ENCODE results near the gene ZNF445.
A peak's percentile ranks its signal among the peaks of the same experiment; 100 is the strongest.

Gene ZNF445

DNA sequence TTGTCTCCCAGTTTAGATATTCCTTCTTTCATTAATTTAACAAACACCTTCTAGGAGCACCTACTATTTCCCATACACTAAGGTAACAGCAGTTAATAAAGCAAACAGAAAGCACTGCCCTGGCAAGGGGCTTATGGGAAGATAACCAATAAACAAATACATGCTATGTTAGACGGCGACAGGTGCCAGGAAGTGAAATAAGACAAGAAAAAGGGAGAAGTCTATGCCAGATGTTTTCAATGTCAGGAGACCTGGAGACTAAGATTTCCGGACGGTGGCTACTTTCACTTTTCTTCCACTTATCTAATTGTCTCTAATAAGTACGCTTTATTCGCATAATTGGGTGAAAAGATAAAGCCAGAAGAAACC, 32.5 kb upstream of the ZNF445 start:
- Histone ChIP-seq H3K27me3 (ENCODE audit: control insufficient read depth, low read length) (no peaks in the 10 kb centered on the region), H3K9me2 (replicated peaks; ENCODE audit: control insufficient read depth, low read length) (no peaks in the 10 kb centered on the region), H3K9me3 (ENCODE audit: control insufficient read depth, insufficient read depth, low read length) (peaks cover 8% of the 10 kb centered on the region; the same call in 1 of the 2 replicates), H3K4me1 (ENCODE audit: control insufficient read depth, low read length) (peaks cover 23% of the 10 kb centered on the region), H3K36me3 (ENCODE audit: control insufficient read depth, low read length) (peaks cover 19% of the 10 kb centered on the region), H3F3A (ENCODE audit: control insufficient read depth, insufficient read depth) (no peaks in the 10 kb centered on the region), H4K20me1 (ENCODE audit: control insufficient read depth, insufficient read depth, low read depth, low read length) (no peaks in the 10 kb centered on the region), H3K4me2 (ENCODE audit: low read length) (peak overlapping the region; percentile 80), H3K4me3 (ENCODE audit: low read length) (peak overlapping the region; percentile 92), H3K79me2 (ENCODE audit: control insufficient read depth, low read length) (peaks cover 52% of the 10 kb centered on the region), H3K27ac (ENCODE audit: low read depth, low read length) (peak overlapping the region; percentile 33)
- no peak for TF ChIP-seq EZH2phosphoT487 (IDR thresholded peaks at IDR 0.05; ENCODE audit: borderline replicate concordance, low read length)
- TF ChIP-seq, protein P1, sequence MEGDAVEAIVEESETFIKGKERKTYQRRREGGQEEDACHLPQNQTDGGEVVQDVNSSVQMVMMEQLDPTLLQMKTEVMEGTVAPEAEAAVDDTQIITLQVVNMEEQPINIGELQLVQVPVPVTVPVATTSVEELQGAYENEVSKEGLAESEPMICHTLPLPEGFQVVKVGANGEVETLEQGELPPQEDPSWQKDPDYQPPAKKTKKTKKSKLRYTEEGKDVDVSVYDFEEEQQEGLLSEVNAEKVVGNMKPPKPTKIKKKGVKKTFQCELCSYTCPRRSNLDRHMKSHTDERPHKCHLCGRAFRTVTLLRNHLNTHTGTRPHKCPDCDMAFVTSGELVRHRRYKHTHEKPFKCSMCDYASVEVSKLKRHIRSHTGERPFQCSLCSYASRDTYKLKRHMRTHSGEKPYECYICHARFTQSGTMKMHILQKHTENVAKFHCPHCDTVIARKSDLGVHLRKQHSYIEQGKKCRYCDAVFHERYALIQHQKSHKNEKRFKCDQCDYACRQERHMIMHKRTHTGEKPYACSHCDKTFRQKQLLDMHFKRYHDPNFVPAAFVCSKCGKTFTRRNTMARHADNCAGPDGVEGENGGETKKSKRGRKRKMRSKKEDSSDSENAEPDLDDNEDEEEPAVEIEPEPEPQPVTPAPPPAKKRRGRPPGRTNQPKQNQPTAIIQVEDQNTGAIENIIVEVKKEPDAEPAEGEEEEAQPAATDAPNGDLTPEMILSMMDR (IDR thresholded peaks at IDR 0.05; ENCODE audit: low read depth, low read length, poor library complexity, severe bottlenecking), result no peak

GRCh38 chr3:44509393-44509921, 32.0 kb upstream of the ZNF445 start:
- Histone ChIP-seq H3K79me2 (ENCODE audit: control insufficient read depth, low read length) (peaks cover 55% of the 10 kb centered on the region), H3K4me2 (ENCODE audit: low read length) (peak overlapping the region; percentile 80), H3K4me3 (ENCODE audit: low read length) (peak overlapping the region; percentile 92), H3K27me3 (ENCODE audit: control insufficient read depth, low read length) (no peaks in the 10 kb centered on the region), H3K4me1 (ENCODE audit: control insufficient read depth, low read length) (peaks cover 23% of the 10 kb centered on the region), H3K36me3 (ENCODE audit: control insufficient read depth, low read length) (peaks cover 19% of the 10 kb centered on the region), H4K20me1 (ENCODE audit: control insufficient read depth, insufficient read depth, low read depth, low read length) (no peaks in the 10 kb centered on the region), H3K9me3 (ENCODE audit: control insufficient read depth, insufficient read depth, low read length) (peaks cover 8% of the 10 kb centered on the region; the same call in 1 of the 2 replicates), H3F3A (ENCODE audit: control insufficient read depth, insufficient read depth) (no peaks in the 10 kb centered on the region), H3K9me2 (replicated peaks; ENCODE audit: control insufficient read depth, low read length) (no peaks in the 10 kb centered on the region), H3K27ac (ENCODE audit: low read depth, low read length) (no peak overlapping the region)
- TF ChIP-seq, protein P1 (IDR thresholded peaks at IDR 0.05; ENCODE audit: low read depth, low read length, poor library complexity, severe bottlenecking), result no peak
- TF ChIP-seq EZH2phosphoT487 (IDR thresholded peaks at IDR 0.05; ENCODE audit: borderline replicate concordance, low read length), result no peak

DNA sequence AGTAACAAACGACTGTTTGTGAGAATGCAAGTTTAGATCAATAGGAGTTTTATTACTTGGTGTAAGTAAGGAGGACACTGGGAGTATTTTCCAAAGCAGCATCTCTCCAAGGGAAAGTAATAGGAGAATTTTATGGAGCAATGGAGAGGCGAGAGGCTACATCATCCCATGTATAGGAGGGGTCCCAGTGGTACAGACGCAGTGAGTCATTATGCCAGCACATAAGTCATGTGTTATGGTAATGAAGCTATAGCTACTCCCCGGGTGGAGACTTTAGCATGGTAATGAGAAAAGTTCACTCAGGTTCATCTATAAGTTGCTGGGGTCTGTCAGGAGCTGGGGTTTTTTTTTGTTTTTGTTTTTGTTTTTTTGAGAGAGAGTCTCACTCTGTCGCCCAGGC, 29.5 kb upstream of the ZNF445 start:
- Histone ChIP-seq H3K27ac (ENCODE audit: low read depth, low read length) (no peak overlapping the region), H3F3A (ENCODE audit: control insufficient read depth, insufficient read depth) (no peaks in the 10 kb centered on the region), H3K4me2 (ENCODE audit: low read length) (no peak overlapping the region), H3K9me3 (ENCODE audit: control insufficient read depth, insufficient read depth, low read length) (peaks cover 13% of the 10 kb centered on the region; the same call in 1 of the 2 replicates), H3K27me3 (ENCODE audit: control insufficient read depth, low read length) (no peaks in the 10 kb centered on the region), H3K4me1 (ENCODE audit: control insufficient read depth, low read length) (peaks cover 21% of the 10 kb centered on the region), H3K36me3 (ENCODE audit: control insufficient read depth, low read length) (peaks cover 28% of the 10 kb centered on the region), H3K4me3 (ENCODE audit: low read length) (no peak overlapping the region), H3K9me2 (replicated peaks; ENCODE audit: control insufficient read depth, low read length) (no peaks in the 10 kb centered on the region), H3K79me2 (ENCODE audit: control insufficient read depth, low read length) (peaks cover 70% of the 10 kb centered on the region), H4K20me1 (ENCODE audit: control insufficient read depth, insufficient read depth, low read depth, low read length) (no peaks in the 10 kb centered on the region)
- TF ChIP-seq EZH2phosphoT487 (IDR thresholded peaks at IDR 0.05; ENCODE audit: borderline replicate concordance, low read length), result no peak
- TF ChIP-seq, protein P1 (IDR thresholded peaks at IDR 0.05; ENCODE audit: low read depth, low read length, poor library complexity, severe bottlenecking), result no peak

All from DOHH2 (cell line).